HG03097 (cell line): ENCODE data around the gene MUC6.

Source experiments
- ATAC-seq: cut with Tn5 transposase; IDR thresholded peaks from one replicate; pipeline ENCODE4 v1.9.1; 2021; ENCODE audit not compliant: unreplicated experiment, low FRiP score

The MUC6 gene

GRCh38 chr11:1009991-1010390, 26.5 kb downstream of the MUC6 start:
- ATAC-seq: no peak

- no peak for ATAC-seq
Measured at GRCh38 chr11:1009371-1009770, 27.1 kb downstream of the MUC6 start.

GRCh38 chr11:1008803-1009145, 27.7 kb downstream of the MUC6 start:
- ATAC-seq: no peak

GRCh38 chr11:1008001-1008802, 28.3 kb downstream of the MUC6 start:
- no peak for ATAC-seq

GRCh38 chr11:1007279-1007678, 29.2 kb downstream of the MUC6 start:
- ATAC-seq: no peak

- no peak for ATAC-seq
Measured at GRCh38 chr11:1006762-1007161, 29.8 kb downstream of the MUC6 start.

- ATAC-seq: no peak
Measured at GRCh38 chr11:1005928-1006327, 30.6 kb downstream of the MUC6 start.

- ATAC-seq: no peak
Measured at GRCh38 chr11:1003159-1003558, 33.4 kb downstream of the MUC6 start.

- no peak for ATAC-seq
Measured at GRCh38 chr11:1002406-1002984, 34.0 kb downstream of the MUC6 start.

- no peak for ATAC-seq
Measured at GRCh38 chr11:1001617-1002405, 34.7 kb downstream of the MUC6 start.

GRCh38 chr11:1000357-1001278, 35.9 kb downstream of the MUC6 start:
- no peak for ATAC-seq

- no peak for ATAC-seq
Measured at GRCh38 chr11:999009-999408, 37.5 kb downstream of the MUC6 start.

- no peak for ATAC-seq
Measured at GRCh38 chr11:997907-998306, 38.6 kb downstream of the MUC6 start.

GRCh38 chr11:996681-997080, 39.8 kb downstream of the MUC6 start:
- ATAC-seq: no peak

GRCh38 chr11:995752-996420, 40.6 kb downstream of the MUC6 start:
- no peak for ATAC-seq

GRCh38 chr11:995044-995751, 41.3 kb downstream of the MUC6 start:
- no peak for ATAC-seq

GRCh38 chr11:993632-994167, 42.8 kb downstream of the MUC6 start:
- ATAC-seq: no peak

- ATAC-seq: no peak
Measured at GRCh38 chr11:992577-992976, 43.9 kb downstream of the MUC6 start.

GRCh38 chr11:991711-992307, 44.7 kb downstream of the MUC6 start:
- no peak for ATAC-seq
